GM12873 (cell line): Measurements from ENCODE around the gene BAZ2B.

ENCODE experiments used
- TF ChIP-seq, protein P1 (sequence below): IDR thresholded peaks from 2 replicates; pipeline ENCODE4 v1.5.1; 2012; ENCODE audit warnings: low read depth, mild to moderate bottlenecking, moderate library complexity, low read length, control low read depth; ENCODE audit not compliant: insufficient read depth; ENCODE audit errors: missing control alignments

The BAZ2B gene

DNA sequence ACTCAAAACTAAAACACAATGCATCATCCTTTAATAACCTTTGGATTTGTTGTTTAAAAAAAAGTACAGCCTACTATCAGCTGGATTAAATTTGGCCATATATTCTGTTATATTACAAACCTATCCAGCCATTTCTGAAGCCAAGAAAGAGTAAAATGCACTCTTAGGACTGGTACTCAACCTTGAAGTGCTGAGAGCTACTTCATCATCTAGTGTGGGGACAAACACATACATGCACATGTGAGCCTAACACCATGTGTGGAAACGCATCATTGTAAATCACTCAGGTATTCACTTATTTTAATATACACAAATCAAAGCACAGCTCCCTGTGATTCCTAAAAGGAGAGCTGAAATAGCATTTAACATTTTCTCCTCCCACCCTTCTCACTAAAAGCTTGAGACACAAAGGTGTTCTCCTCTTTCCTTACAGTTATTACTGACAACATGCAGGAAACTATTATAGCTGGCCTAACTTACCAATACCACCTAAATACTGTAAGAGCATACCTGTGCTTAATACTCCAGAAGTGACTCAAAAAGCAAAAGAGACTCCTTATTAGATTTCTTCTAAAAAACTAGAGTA, 7.5 kb downstream of the BAZ2B start:
- TF ChIP-seq, protein P1, sequence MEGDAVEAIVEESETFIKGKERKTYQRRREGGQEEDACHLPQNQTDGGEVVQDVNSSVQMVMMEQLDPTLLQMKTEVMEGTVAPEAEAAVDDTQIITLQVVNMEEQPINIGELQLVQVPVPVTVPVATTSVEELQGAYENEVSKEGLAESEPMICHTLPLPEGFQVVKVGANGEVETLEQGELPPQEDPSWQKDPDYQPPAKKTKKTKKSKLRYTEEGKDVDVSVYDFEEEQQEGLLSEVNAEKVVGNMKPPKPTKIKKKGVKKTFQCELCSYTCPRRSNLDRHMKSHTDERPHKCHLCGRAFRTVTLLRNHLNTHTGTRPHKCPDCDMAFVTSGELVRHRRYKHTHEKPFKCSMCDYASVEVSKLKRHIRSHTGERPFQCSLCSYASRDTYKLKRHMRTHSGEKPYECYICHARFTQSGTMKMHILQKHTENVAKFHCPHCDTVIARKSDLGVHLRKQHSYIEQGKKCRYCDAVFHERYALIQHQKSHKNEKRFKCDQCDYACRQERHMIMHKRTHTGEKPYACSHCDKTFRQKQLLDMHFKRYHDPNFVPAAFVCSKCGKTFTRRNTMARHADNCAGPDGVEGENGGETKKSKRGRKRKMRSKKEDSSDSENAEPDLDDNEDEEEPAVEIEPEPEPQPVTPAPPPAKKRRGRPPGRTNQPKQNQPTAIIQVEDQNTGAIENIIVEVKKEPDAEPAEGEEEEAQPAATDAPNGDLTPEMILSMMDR, result no peak

DNA sequence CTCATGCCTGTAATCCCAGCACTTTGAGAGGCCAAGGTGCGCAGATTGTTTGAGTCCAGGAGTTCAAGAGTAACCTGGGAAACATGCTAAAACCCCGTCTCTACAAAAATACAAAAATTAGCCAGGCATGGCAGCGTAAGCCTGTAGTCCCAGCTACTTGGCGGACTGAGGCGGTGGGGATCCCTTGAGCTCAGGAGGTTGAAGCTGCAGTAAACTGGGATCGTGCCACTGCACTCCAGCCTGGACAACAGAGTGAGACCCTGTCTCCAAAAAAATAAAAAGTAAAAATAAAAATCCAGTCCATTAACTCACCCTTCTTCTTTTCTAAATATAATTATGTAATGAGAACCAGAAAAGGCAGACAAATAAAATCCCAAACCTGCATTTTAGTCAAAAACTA, 8.2 kb downstream of the BAZ2B start:
- TF ChIP-seq, protein P1, result no peak

DNA sequence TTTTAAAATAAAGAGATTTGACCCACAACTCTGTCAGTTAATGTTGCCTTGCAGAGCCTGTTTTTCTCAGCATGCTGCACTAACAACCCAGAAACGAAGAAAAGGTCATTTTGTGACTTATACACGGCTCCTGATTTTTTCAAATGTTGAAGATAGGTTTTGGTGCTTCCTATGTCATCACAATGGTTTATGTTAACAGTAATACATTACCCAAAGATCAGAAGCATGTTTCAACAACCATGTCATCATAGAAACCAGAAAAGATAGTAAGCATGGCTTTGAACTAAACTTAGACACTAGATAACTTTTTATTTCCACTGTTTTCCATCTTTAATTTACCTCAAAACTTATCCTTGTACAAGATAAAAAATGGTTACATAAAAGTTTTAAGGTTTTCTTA, 10.1 kb downstream of the BAZ2B start:
- TF ChIP-seq, protein P1, result no peak

DNA sequence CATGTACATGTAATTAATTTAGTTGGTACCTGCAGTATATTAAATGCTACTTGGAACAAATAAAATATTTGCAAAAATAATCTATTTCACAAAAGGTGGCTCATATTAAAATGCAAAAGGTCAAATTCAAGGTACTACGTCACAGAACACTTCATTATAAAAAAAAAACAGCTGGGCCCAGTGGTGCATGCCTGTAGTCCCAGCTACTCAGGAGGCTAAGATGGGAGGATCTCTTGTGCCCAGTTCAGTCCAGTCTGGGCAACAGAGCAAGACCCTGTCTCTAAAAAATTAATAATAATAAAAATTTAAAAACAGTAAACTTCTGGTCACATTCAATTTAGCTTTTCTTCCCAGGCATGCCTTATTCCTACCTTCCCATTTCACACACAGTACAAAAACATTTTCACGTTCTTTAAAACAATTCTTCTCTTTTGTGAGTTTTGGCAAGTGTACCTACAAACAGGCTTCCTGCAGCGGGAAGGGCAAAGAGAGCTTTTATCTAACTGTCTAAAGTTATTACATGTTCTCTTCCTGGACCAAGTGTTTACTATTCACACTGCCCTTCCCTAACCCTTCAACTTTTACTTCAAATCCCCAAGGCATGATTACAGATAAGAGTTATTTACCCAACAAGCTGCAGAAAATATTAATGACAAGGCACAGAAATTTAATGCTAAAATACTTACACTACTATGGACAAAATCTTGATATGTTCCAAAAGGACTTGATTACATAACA, 10.7 kb downstream of the BAZ2B start:
- TF ChIP-seq, protein P1, result no peak

DNA sequence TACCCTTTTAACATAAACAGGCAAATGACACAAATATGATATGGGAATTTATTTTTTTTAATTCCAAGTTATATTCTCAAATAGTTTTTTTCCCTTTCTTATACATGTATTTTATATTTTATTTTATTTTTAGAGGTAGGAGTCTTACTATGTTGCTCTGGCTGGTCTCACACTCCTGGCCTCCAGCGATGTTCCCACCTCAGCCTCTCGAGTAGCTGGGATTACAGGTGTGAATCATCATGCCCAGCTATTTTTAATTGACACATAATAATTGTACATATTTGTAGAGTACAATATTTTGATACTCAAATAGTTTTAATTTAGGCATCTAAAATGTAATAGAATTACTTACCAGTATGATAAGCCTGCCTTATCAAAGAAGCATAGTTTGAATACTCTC, 12.2 kb downstream of the BAZ2B start:
- TF ChIP-seq, protein P1, result no peak

DNA sequence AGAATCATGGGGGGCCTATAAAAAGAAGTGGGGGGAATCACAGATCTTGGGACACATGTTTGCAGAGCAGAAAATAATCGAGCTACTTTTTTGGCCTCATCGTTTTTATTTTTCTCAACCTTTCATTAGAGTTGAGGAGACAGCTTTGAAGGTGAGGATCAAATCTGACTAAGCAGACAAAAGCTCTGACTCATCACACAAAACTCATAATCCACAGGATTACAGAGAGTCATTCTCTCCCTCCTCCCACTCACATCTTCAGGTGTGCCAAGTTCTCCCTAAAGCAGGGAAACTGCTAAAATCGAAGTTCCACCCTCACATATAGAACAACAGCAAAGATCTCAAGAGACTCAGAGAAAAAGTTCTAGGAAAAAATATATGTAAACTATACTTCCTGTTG, 15.6 kb downstream of the BAZ2B start:
- TF ChIP-seq, protein P1, result no peak

DNA sequence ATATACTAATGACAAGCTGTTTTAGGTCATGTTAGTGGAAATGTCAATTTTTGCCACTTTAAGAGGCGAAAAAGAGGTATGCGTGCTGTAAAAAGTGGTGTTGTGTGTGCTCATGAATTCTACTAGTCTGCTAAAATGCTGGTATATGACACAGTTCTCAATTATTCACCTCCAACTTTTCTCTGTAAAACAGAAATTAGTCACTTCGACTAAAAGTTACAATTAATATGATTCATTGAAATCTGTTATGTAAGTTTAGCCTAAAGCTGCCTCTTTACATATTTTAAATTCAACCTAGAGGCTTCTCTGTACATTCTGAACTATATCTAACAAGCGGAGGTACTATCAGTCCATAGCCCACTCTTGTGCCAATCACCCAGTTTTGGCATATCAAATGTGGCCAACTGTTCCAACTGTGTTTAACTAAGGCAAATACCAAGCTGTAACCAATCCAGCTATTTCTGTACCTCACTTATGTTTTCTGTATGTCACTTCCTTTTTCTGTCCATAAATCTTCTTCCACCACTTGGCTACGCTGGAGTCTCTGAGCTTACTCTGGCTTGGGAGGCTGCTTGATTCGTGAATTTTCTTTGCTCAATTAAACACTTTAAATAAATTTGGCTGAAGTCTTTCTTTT, 20.8 kb downstream of the BAZ2B start:
- TF ChIP-seq, protein P1, result no peak
